ENCODE data around the gene NELL2. TPM values are rescaled to one million over a fixed set of nuclear protein-coding genes. Genes with fewer than 3 reads are reported as not detected.

NELL2 gene
- total RNA-seq, 1 donor from 2014 or later, result 0.65 TPM

Other genes starting within 250 kb of the NELL2 start
- 0.08 TPM for gene DBX2, start 174.8 kb upstream of the NELL2 start, total RNA-seq

Data from Right ventricle myocardium superior (tissue), 1 donor.